ENCODE measurements around the gene C16orf92.

Gene C16orf92

DNA sequence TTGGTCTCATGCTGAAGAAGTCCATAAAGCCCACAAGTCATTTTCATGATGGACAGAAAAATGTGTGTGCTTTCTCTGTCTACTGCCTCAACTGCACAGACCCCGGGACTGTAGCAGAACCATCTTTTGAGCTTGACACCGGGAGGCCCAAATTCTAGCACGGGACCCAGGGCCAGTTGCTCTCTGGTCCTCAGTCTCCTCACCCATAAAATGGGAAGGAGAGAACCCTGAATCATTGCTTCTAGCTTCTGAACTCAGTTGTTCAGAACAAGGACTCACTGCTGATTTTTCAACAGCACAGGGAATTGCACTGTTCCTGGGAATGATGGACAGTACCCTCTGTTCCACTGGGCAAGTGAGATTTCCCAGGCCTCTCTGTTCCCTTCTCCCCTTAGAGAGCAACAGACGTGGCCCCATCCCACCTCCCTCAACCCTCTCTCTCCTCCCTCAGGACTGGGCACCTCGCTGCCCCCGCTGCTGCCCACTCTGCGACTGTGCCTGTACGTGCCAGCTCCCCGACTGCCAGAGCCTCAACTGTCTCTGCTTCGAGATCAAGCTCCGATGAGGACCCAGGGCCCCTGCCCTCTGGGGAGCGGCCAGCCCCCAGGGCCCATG is 40.4 kb downstream of the C16orf92 start:
- DNase-seq, result no peak

- DNase-seq, result peak; percentile 58
These were observed 41.1 kb downstream of the C16orf92 start for GRCh38 chr16:30063893-30064728.

DNA sequence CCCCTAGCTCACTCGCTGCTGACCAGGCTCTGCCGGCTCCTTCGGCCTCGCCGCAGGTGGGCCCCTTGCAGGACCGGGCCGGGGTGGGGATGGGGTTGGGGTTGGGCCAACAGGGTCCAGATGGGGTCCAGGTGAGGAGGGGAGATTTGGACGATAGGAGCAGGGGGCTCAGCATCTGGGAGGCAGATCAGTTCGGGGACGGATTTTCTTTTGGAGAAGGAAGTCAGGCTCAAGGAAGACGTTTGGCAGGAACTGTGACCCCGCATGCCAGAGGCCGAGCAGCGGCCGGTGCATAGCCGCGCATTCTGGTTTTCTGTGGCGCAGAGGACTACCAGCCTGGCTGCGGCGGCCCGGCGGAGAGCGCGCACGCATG is 41.7 kb downstream of the C16orf92 start:
- DNase-seq, result no peak

DNA sequence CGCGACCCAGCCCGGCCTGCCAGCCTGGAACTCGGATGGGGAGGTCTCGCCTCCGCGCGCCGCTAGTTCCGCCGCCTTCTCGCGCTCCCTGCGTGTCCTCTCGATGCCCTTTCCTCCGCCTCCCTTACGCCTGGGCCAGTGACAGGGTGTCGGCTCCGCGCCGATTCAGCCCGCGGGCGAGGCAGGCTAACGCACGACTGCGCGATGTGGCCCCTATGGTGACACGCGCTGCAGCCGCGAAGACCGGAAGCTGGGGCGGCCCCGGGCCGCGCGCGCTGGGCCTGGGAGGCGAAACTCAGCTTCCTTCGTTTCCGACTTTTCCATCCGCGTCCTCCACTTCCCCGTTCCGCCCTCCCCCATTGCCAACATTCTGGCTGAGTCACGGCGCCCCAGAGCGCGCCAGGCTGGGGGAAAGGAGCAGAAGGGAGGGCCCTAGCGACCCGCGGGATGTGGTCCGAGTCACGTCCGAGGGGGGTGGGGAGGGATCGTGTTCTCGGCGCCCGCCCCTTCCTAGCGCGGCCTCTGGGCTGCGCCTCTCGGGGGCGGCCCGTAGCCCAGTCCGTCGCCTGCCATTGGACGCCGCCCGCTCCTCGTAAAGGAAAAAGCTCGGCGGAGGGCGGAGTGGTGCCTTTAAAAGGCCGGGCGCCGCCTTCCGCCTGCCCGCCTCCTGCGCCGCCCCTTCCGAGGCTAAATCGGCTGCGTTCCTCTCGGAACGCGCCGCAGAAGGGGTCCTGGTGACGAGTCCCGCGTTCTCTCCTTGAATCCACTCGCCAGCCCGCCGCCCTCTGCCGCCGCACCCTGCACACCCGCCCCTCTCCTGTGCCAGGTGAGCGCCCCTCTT is 42.3 kb downstream of the C16orf92 start, which contains the start of gene ALDOA:
Gene ALDOA, plus strand, starts transcription at position 659 of the 841 bp plus-strand sequence. CDS start 1,138 bp downstream, outside the sequence.
- peak; percentile 97 for DNase-seq

GRCh38 chr16:30065943-30066760 is 43.2 kb downstream of the C16orf92 start:
- no peak for DNase-seq

DNA sequence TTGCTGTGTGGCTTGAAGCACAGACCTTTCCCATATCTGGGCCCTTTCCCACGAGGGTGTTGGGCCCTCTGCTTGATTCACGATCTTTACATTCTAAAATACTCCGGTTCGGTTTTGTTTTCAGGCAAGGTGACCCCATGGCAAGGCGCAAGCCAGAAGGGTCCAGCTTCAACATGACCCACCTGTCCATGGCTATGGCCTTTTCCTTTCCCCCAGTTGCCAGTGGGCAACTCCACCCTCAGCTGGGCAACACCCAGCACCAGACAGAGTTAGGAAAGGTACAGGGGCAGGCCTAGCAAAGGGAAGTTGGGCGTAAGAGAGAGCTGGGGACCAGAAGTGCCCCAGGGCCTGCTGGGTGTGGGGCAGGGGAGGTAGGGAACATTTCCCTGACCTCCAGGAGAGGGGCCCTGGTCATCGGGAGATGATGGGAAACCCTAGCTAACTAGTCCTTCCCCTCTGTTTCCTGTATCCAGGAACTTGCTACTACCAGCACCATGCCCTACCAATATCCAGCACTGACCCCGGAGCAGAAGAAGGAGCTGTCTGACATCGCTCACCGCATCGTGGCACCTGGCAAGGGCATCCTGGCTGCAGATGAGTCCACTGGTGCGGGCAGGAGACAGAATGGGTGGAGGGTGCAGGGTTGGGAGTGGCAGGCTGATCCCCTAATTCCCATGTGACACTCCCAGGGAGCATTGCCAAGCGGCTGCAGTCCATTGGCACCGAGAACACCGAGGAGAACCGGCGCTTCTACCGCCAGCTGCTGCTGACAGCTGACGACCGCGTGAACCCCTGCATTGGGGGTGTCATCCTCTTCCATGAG is 44.0 kb downstream of the C16orf92 start:
- no peak for DNase-seq

DNA sequence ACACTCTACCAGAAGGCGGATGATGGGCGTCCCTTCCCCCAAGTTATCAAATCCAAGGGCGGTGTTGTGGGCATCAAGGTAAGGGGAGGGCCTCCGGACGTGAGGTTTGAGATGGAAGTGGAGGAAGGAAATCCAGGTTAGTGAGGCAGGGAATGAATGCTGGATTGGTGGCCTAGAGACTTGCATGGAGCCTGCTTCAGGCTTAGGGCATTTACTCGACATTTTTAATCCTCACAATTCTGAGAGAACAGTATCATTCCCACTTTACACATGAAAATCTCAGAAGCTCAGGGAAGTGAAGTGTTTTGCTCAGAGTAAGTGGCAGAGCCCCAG is 44.6 kb downstream of the C16orf92 start:
- DNase-seq, result no peak

DNA sequence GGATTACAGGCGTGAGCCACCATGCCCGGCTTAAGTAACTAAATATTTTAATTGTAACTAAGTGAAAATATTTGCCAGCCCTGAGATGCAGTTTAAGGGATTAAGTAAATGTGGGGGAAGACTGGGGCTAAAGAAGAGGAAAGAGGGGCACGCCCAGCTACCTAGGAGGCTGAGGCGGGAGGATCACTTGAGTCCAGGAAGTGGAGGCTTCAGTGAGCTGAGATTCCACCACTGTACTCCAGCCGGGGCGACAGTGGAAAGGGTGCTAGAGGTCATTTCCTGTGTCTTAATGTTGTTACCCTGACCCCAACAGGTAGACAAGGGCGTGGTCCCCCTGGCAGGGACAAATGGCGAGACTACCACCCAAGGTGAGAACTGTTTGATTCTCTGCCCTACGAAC is 45.3 kb downstream of the C16orf92 start:
- DNase-seq, result no peak

GRCh38 chr16:30068750-30069610 is 46.0 kb downstream of the C16orf92 start:
- no peak for DNase-seq

DNA sequence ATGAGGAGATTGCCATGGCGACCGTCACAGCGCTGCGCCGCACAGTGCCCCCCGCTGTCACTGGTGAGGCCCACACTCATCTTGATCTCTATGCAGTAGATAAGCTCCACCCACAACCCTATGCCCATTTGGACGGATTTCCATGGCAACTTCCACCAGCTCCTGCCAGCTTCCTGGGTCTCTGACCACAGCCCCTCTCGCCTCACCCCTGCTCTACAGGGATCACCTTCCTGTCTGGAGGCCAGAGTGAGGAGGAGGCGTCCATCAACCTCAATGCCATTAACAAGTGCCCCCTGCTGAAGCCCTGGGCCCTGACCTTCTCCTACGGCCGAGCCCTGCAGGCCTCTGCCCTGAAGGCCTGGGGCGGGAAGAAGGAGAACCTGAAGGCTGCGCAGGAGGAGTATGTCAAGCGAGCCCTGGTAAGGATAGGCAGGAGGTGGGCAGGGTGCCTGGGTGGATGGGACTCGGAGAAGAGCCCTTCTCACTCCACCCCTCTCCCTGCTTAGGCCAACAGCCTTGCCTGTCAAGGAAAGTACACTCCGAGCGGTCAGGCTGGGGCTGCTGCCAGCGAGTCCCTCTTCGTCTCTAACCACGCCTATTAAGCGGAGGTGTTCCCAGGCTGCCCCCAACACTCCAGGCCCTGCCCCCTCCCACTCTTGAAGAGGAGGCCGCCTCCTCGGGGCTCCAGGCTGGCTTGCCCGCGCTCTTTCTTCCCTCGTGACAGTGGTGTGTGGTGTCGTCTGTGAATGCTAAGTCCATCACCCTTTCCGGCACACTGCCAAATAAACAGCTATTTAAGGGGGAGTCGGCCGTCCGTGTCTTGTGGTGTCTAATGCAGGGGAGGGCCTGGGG is 46.8 kb downstream of the C16orf92 start:
- DNase-seq, result no peak

DNA sequence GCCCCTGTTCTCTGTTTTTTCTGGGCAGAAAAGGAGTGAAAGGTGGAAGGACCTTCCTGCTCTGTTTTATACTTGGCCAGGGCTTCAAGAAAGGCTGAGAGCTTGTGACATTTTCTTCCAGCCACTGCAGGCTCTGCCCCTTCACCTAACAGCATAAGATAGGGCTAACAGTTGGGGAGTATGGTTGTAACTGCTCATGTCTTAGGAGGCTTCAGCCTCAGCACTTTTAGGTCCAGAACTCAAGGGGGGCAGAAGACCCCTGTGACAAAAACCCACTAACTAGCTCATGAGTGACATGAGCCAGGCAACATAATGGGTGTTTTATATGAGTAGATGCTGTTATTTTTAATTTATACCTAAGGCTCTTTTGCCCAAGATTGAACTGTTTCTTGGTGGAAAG is 47.5 kb downstream of the C16orf92 start:
- DNase-seq, result no peak
